ENCODE measurements around the gene YAP1. TPM values are rescaled to one million over a fixed set of nuclear protein-coding genes. Genes with fewer than 3 reads are reported as not detected.

YAP1 gene
- total and polyA plus RNA-seq, 2 of the 4 experiments (the other 2 are of a cell fraction): 121 to 251 TPM

DNA sequence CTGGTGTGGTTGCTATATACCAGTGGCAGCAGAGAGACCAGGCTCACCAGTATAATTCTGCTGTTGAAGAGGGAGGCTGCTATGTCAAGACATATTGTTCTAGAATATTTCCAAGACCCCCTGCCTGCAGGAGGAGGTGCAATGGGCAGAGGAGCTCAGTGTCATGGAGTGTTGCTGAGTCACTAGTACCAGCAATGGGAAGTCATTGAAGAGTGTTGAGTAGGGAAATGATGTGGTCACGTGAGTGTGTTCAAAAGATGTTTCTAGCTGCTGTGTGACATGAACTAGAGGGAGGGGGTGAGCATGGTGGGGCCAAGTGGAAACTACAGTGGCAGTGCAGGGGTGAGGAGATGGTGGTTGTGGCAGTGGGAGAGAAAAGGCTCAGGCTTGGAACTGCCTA, 130.8 kb downstream of the YAP1 start:
- no peaks in the 10 kb centered on the region for H3K27me3 ChIP-seq (ENCODE audit: control insufficient read depth, insufficient read depth, low read length)
- no peak overlapping the region for H2AK9ac ChIP-seq (replicated peaks; ENCODE audit: low read depth, low read length, poor library complexity)
- H2BK5ac ChIP-seq (ENCODE audit: low read depth, low read length, poor library complexity, severe bottlenecking): no peak overlapping the region
- no peak overlapping the region for H3K9ac ChIP-seq (ENCODE audit: low read depth, low read length)
- no peak overlapping the region for H3K4me2 ChIP-seq (ENCODE audit: low read depth, low read length)
- no peak overlapping the region for H4K91ac ChIP-seq (ENCODE audit: insufficient read depth, low read depth, low read length)
- peak; percentile 50 for DNase-seq
- BruUV-seq (replicated peaks): no TSS peak
- in situ Hi-C loops (cut with MboI; ENCODE audit: low sequenced_read_pairs) (loop anchor here (25.0 kb wide), 1 partner anchor 379 kb away; no protein-coding TSS in a partner anchor), intact Hi-C loops (cut with micrococcal nuclease) (no loop called here), dilution Hi-C loops (cut with HindIII; ENCODE audit: low sequenced_read_pairs, unreplicated experiment) (no loop called here)
- no peak overlapping the region; the same call in 1 of the 2 replicates for H2AK5ac ChIP-seq (ENCODE audit: low read depth, low read length)
- no peaks in the 10 kb centered on the region for H4K20me1 ChIP-seq (ENCODE audit: insufficient read depth, low read length)
- no peak overlapping the region for H3K56ac ChIP-seq (ENCODE audit: extremely low read depth, insufficient read depth, low read length)
- H3K36me3 ChIP-seq (ENCODE audit: control insufficient read depth, insufficient read depth, low read length): no peaks in the 10 kb centered on the region
- no peak overlapping the region for H3K23ac ChIP-seq (ENCODE audit: low read depth, low read length)
- no peak overlapping the region; a peak in 1 of 4 replicates for H4K8ac ChIP-seq (ENCODE audit: low read depth in 2 of 2, low read length in 2 of 2)
- no peak overlapping the region for H3K4ac ChIP-seq (ENCODE audit: low read depth, low read length)
- no peak overlapping the region for H3K27ac ChIP-seq (ENCODE audit: insufficient read depth, low read length)
- no peak overlapping the region for H2BK15ac ChIP-seq (ENCODE audit: low read depth, low read length)
- H2BK120ac ChIP-seq (ENCODE audit: low read depth, low read length): no peak overlapping the region
- ChIA-PET CTCF (no interaction called here), POLR2A (ENCODE audit: unreplicated experiment) (no interaction called here)
- peaks cover 16% of the 10 kb centered on the region for H3K9me1 ChIP-seq (ENCODE audit: insufficient read depth, low read length)
- H3K4me1 ChIP-seq (ENCODE audit: control insufficient read depth, insufficient read depth, low read length): peaks cover 12% of the 10 kb centered on the region
- H3K14ac ChIP-seq (replicated peaks; ENCODE audit: low read depth, low read length): no peak overlapping the region
- peak; percentile 3; the same call in 1 of the 2 replicates for ATAC-seq (ENCODE audit: low read depth)
- H2BK20ac ChIP-seq (ENCODE audit: low read depth, low read length): no peak overlapping the region
- no peak overlapping the region for H4K5ac ChIP-seq (ENCODE audit: low read depth, low read length)
- H2AFZ ChIP-seq (replicated peaks; ENCODE audit: low read length, poor library complexity): no peak overlapping the region
- H3K79me1 ChIP-seq (ENCODE audit: low read depth in 1 of 2, low read length in 2 of 2): no peaks in the 10 kb centered on the region
- WGBS, 2 experiments (ENCODE audit: extremely low coverage in 2 of 2, insufficient read length in 1 of 2): 60% methylated on average over 1 of the region's 1 CpG; no CpG with 5 or more reads in 1 of the 2 experiments
- TF ChIP-seq CEBPB (IDR thresholded peaks at IDR 0.05; ENCODE audit: low read depth, low read length): no peak
- peak; percentile 35; the same call in 1 of the 2 replicates for TF ChIP-seq NFE2L2 (IDR thresholded peaks at IDR 0.05; ENCODE audit: low read depth, low read length)
- no peak overlapping the region for H3K4me3 ChIP-seq (ENCODE audit: insufficient read depth, low read depth, low read length)
- no peaks in the 10 kb centered on the region for H3K9me3 ChIP-seq (ENCODE audit: control insufficient read depth, insufficient read depth, low read length)
- H3K18ac ChIP-seq (ENCODE audit: low read depth, low read length): no peak overlapping the region
